HG02610 (cell line): Measurements from ENCODE around the gene SOAT2.

Experiments
- ATAC-seq: cut with Tn5 transposase; IDR thresholded peaks from one replicate; pipeline ENCODE4 v1.9.1; 2021; ENCODE audit warnings: mild to moderate bottlenecking, moderate library complexity; ENCODE audit not compliant: unreplicated experiment

SOAT2 gene, protein sequence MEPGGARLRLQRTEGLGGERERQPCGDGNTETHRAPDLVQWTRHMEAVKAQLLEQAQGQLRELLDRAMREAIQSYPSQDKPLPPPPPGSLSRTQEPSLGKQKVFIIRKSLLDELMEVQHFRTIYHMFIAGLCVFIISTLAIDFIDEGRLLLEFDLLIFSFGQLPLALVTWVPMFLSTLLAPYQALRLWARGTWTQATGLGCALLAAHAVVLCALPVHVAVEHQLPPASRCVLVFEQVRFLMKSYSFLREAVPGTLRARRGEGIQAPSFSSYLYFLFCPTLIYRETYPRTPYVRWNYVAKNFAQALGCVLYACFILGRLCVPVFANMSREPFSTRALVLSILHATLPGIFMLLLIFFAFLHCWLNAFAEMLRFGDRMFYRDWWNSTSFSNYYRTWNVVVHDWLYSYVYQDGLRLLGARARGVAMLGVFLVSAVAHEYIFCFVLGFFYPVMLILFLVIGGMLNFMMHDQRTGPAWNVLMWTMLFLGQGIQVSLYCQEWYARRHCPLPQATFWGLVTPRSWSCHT

DNA sequence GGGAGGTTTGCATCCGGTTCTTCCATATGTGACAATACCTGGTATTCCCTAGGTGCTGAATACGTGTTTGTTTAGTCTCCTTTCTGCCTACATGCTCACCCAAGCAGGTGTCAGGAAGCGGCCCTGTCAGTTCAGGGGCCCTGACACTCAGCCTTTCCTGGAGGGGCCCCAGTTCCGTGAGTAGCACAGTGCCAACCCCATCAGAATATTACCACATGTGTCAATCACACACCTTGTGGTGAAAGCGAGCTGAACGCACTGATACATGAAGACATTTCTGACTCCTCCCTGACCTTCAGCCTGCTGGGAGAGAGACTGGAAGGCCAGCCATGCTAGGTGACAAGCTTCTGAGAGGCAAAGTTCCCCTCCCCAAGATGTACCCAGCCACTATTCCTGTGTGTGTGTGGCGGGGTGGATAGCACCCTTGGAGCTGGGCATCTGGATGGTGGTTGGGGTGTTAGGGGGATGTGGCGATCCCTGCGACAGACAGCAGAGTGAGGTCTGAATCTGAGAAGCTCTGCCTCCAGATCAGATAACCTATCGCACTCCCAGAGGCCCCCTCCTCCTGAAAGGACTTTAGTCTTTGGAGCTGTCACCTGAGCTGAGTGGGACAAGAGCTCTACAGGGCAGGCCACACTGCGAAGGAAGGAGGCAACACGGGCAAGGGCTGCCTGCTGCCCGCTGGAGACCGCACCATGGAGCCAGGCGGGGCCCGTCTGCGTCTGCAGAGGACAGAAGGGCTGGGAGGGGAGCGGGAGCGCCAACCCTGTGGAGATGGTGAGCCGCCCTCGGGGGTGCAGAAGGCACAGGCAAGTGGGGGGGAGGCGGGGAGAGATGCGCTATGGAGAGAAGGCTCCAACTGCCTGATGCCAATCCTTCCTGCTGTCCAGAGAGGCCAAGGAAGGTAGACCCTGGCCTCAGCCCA, at the start of gene SOAT2:
Gene SOAT2 (plus strand): TSS at position 604 of the 925 bp plus-strand sequence. CDS start 92 bp downstream, at position 696.
- ATAC-seq = peak; percentile 53

DNA sequence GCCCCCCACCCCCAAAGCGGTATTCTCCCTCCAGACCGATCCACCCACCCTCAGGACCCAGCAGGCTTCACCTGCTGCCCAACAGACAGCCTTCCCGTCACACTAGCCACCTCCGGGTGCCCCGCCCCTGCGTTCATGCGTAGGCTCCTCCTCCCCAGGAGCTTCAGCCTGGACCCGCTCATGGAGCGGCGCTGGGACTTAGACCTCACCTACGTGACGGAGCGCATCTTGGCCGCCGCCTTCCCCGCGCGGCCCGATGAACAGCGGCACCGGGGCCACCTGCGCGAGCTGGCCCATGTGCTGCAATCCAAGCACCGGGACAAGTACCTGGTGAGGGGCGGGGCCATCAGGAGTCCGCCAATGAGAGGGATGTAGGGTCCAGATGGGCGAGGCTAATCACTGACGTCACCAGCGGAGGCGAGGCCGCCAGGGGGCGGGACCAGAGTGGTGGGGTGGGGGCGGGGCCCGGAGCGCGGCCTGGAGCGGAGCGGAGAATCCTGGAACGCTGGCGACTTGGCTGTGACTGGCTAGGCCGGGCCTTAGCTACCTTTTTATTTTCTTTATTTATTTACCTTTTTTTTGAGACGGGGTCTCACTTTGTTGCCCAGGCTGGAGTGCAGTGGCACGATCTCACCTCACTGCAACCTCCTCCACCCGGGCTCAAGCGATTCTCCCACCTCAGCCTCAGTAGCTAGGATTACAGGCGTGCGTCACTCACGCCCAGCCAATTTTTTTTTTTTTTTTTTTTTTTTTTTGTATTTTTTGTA, 49.0 kb upstream of the SOAT2 start:
- peak; percentile 87 for ATAC-seq

DNA sequence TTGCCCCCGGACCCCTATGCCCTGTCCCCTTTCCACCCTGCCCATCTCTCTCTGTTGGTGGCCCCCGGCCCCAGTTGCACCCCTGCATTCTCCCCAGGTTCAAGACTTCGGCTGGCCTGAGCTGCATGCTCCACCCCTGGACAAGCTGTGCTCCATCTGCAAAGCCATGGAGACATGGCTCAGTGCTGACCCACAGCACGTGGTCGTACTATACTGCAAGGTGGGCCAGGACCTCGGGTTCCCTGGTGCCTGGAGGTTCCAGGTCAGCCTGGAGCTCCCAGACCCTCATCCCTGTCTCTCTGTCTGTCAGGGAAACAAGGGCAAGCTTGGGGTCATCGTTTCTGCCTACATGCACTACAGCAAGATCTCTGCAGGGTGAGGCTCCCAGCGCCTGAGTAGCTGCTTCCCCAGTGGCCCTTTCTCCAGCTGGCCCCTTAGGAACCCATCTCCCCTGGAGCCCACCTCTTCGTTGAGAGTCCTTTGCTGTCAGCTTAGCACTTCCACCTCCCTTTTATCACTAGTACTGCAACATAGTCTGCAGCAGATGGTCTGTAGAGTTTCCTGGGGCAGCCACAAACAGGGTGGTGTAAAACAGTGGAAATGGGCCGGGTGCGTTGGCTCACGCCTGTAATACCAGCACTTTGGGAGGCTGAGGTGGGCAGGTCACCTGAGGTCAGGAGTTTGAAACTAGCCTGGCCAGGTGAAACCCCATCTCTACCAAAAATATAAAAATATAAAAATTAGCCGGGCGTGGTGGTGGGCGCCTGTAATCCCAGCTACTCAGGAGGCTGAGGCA, 47.6 kb upstream of the SOAT2 start:
- no peak for ATAC-seq

DNA sequence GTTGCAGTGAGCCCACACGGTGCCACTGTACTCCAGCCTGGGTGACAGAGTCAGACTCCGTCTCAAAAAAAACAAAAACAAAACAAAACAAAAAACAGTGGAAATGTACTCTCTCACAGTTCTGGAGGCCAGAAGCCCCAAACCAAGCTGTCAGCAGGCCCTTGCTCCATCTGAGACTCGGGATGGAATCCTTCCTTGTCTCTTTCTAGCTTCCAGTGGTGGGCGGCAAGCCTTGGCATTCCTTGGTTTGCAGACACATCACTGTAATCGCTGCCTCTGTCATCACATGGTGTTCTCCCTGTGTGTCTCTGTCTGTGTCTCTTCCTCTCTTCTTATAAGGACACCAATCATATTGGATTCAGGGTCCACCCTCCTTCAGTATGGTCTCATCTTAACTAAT, 47.0 kb upstream of the SOAT2 start:
- ATAC-seq = no peak

DNA sequence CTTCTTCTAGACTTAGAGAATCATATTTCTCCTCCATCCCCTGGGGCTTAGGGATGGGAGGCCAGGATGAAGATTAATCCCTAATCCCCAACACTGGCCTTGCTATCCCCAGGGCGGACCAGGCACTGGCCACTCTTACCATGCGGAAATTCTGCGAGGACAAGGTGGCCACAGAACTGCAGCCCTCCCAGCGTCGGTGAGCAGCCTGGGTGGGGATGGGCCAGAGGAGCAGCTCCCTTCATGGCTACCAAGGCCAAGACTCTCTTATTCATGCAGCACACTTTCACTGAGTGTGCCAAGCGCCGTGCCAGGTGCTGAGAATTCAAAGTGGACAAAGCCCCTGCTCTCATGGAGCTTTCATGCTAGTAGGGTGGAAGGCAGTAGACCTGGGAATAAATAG, 46.4 kb upstream of the SOAT2 start:
- ATAC-seq = no peak

DNA sequence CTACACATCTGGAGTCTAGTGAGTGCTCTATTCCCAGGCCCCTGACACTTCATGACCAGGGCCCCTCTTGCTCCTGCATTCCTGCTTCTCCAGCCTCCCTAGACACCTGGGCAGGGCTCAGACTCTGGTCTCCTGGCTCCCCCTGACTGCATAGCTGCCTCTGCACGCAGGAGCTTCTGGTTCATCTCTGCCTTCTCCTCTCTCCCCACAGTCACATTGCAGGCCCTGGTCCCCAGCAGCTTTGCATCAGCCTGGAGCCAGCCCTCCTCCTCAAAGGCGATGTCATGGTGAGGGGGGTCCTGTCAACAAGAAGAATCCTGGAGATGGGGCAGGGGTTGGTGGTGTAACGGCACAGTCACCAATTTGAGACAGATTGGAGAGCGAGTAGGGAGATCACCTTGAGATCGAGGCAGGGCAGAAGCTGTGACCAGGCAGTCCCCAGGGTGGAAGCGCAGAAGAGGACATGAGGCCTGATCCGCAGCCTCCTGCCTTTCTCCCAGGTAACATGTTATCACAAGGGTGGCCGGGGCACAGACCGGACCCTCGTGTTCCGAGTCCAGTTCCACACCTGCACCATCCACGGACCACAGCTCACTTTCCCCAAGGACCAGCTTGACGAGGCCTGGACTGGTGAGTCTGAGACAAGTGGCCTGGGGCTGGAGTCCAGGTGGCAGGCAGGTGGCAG, 45.3 kb upstream of the SOAT2 start:
- no peak for ATAC-seq

DNA sequence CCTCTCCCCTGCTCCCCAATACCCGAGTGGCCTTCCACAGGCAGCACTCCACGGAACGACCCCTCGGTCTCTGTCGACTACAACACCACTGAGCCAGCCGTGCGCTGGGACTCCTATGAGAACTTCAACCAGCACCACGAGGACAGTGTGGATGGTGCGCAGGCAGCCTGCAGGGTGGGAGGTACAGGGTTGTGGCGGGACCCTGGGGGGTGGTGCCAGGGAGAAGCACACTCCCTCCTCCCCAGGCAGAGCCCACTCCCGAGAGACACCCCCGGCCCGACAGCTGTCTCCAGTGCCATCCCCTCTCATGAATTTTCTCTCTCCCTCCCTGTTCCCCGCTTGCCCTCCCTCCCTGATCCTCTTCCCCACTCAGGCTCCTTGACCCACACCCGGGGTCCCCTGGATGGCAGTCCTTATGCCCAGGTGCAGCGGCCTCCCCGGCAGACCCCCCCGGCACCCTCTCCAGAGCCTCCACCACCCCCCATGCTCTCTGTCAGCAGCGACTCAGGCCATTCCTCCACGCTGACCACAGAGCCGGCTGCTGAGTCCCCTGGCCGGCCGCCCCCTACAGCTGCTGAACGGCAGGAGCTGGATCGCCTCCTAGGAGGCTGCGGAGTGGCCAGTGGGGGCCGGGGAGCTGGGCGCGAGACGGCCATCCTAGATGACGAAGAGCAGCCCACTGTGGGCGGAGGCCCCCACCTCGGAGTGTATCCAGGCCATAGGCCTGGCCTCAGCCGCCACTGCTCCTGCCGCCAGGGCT, 44.4 kb upstream of the SOAT2 start:
- no peak for ATAC-seq

DNA sequence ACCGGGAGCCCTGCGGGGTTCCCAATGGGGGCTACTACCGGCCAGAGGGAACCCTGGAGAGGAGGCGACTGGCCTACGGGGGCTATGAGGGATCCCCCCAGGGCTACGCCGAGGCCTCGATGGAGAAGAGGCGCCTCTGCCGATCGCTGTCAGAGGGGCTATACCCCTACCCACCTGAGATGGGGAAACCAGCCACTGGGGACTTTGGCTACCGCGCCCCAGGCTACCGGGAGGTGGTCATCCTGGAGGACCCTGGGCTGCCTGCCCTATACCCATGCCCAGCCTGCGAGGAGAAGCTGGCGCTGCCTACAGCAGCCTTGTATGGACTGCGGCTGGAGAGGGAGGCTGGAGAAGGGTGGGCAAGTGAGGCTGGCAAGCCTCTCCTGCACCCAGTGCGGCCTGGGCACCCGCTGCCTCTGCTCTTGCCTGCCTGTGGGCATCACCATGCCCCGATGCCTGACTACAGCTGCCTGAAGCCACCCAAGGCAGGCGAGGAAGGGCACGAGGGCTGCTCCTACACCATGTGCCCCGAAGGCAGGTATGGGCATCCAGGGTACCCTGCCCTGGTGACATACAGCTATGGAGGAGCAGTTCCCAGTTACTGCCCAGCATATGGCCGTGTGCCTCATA, 43.7 kb upstream of the SOAT2 start:
- no peak for ATAC-seq

DNA sequence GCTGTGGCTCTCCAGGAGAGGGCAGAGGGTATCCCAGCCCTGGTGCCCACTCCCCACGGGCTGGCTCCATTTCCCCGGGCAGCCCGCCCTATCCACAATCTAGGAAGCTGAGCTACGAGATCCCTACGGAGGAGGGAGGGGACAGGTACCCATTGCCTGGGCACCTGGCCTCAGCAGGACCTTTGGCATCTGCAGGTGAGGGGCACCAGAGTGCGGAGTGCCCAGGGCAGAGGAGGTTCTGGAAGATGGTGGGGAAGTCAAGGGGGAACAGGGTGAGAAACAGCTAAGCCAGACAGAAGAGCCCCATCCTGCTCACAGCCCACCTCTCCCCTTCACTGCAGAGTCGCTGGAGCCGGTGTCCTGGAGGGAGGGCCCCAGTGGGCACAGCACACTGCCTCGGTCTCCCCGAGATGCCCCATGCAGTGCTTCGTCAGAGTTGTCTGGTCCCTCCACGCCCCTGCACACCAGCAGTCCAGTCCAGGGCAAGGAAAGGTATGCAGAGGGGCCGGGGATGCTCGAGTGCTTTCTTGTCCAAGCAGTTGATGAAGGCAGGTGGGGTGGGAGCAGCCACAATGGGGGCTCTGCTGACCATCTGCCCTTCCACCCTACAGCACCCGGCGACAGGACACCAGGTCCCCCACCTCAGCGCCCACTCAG, 43.1 kb upstream of the SOAT2 start:
- no peak for ATAC-seq

DNA sequence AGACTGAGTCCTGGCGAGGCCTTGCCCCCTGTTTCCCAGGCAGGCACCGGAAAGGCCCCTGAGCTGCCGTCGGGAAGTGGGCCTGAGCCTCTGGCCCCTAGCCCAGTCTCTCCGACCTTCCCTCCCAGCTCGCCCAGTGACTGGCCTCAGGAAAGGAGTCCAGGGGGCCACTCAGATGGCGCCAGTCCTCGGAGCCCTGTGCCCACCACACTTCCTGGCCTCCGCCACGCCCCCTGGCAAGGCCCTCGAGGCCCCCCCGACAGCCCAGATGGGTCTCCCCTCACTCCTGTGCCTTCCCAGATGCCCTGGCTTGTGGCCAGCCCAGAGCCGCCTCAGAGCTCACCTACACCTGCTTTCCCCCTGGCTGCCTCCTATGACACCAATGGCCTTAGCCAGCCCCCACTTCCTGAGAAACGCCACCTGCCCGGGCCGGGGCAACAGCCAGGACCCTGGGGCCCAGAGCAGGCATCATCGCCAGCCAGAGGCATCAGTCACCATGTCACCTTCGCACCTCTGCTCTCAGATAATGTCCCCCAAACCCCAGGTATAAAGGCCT, 42.5 kb upstream of the SOAT2 start:
- no peak for ATAC-seq

DNA sequence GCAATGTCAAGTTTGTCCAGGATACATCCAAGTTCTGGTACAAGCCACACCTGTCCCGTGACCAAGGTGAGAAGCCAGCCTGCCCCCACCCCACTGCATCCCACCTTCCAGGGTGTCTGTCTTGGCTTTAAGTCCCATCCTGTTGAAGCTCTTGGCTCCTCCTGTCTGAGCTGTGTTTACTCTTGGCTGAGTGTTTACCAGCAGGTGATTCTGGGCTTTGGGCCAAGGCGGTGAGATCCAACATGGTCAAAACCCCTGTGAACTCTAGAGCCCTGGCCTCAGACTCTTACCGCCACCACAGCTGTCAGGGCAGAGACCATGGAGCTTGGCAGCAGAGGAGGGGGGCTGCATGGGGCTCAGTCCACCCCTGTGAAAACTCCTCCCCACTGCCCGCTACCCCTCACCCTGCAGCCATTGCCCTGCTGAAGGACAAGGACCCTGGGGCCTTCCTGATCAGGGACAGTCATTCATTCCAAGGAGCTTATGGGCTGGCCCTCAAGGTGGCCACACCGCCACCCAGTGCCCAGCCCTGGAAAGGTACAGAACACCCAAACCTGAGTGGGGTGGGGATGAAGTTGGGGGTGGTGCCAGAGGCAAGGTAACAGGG, 41.8 kb upstream of the SOAT2 start:
- no peak for ATAC-seq

DNA sequence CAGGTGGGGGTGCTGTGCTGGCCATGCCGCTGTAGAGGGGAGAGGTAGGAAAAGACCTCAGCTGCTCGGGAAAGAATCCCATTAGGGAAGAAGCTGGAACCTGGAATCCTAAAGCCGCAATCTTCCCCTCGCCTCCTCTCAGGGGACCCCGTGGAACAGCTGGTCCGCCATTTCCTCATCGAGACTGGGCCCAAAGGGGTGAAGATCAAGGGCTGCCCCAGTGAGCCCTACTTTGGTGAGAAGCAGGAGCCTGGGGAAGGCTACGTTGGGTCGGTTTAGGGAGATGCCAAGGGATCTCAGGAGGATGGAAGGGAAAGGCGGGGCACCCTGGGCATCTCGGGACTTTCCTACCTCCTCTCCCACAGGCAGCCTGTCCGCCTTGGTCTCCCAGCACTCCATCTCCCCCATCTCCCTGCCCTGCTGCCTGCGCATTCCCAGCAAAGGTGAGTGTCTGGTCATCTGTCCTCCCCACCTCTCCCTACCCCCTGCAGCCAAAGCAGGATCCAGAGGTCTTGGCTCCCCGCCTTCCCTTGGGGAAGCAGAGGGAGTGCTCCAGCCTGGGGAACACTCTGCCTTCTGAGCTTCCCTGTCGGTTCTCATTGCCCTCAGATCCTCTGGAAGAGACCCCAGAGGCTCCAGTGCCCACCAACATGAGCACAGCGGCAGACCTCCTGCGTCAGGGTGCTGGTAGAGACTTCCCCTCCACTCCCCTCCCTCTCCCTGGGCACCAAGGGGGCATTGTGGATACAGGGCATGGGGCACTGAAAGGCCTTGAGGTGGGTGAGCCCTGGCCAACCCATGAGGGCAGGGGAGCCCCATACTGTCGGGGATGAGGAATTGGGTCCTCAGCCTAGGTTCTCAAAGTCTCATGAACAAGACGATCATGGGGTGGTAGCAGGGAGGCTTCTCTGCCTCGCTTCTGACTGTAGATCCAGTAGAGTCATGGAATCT, 41.0 kb upstream of the SOAT2 start:
- no peak for ATAC-seq

DNA sequence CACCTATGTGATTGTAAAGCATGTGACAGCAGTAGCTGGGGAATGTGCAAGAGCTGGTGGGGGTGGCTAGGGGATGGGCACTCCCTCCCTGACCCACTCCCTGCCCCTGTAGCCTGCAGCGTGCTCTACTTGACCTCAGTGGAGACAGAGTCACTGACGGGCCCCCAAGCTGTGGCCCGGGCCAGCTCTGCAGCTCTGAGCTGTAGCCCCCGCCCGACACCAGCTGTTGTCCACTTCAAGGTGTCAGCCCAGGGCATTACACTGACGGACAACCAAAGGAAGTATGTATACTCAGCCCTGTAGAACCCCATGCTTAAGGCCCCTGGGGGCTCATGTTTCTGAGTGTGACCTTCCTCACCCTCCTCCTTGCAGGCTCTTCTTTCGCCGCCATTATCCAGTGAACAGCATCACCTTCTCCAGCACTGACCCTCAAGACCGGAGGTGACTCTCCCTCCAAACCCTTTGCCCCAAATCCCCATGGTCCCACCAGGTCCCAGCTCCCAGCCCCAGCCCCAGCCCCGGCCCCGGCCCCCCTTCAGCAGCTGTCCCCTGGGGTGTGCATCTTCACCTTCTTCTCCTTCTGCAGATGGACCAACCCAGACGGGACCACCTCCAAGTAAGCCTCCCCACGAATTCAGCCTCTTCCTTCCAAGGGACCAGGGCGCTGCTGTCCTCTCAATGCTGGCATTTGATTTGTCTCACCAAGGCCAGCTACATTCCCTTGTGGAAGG, 40.1 kb upstream of the SOAT2 start:
- ATAC-seq = no peak

DNA sequence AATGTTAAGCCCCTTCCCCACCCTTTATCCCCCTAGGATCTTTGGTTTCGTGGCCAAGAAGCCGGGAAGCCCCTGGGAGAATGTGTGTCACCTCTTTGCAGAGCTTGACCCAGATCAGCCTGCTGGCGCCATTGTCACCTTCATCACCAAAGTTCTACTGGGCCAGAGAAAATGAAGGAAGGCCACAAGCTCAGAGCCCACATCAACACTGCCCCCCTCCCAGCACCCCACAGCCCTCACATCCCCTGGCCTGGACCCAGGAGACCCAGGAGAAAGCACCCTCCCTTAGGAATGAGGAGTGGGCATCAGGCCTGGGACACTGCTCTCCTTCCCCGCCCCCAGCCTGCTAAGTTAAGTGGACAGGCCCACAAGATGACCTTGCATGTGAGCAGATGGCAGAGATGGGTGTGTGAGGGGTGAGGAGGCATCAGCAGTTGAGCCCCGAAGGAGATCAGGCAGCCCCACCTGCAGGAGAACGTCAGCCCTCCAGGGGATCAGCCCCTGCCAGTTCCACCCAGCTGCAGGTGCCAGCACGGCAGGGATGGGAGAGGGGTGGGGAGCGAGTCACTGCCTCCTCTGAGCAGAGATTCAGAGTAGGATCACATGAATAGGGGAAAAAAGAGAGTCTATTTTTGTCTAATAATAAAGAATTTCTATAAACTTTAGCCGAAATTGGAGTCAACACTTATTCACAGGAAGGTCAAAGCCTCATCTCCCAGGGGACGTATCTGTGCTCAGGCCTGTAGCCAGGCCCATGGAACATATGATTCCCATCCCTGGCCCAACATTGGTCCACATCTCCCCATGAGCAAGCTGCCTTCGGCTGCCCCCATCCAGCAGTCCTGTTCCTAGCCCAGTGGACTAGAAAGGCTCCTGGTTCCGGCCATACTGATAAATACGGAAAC, 39.3 kb upstream of the SOAT2 start:
- no peak for ATAC-seq
